ENCODE measurements around the gene PDIA6. TPM values are rescaled to one million over a fixed set of nuclear protein-coding genes. Genes with fewer than 3 reads are reported as not detected.

PDIA6 gene
- total RNA-seq, 2 donors from 2014 or later: 113 to 141 TPM

- 54 to 60% methylated on average over 15 to 16 of the region's 16 CpGs for WGBS, 2 donors
- Histone ChIP-seq H3K4me1 (peaks cover 27% of the 10 kb centered on the region), H3K27ac (no peak overlapping the region), H3K4me3 (no peak overlapping the region), H3K36me3 (replicated peaks in 1 of 2; ENCODE audit: insufficient read depth in 1 of 2, low read depth in 2 of 2) (no peaks in the 10 kb centered on the region), H3K27me3 (no peaks in the 10 kb centered on the region), H3K9me3 (no peaks in the 10 kb centered on the region)
- DNase-seq: no peak
- intact Hi-C loops (cut with DNase I): no loop called here
- ATAC-seq: no peak
- TF ChIP-seq CTCF (IDR thresholded peaks at IDR 0.05) (no peak), POLR2A (IDR thresholded peaks at IDR 0.05) (no peak)
These were observed 18.9 kb upstream of the PDIA6 start for GRCh38 chr2:10831400-10831985.

GRCh38 chr2:10830641-10831399 is 18.2 kb upstream of the PDIA6 start:
- no peak for ATAC-seq
- TF ChIP-seq CTCF (IDR thresholded peaks at IDR 0.05) (no peak), POLR2A (IDR thresholded peaks at IDR 0.05) (no peak)
- intact Hi-C loops (cut with DNase I): no loop called here
- peaks cover 27% of the 10 kb centered on the region for H3K4me1 ChIP-seq
- no peaks in the 10 kb centered on the region for H3K36me3 ChIP-seq (replicated peaks in 1 of 2; ENCODE audit: insufficient read depth in 1 of 2, low read depth in 2 of 2)
- no peak overlapping the region for H3K4me3 ChIP-seq
- H3K27ac ChIP-seq: no peak overlapping the region
- no peaks in the 10 kb centered on the region for H3K9me3 ChIP-seq
- no peaks in the 10 kb centered on the region for H3K27me3 ChIP-seq
- 76 to 77% methylated on average over 22 to 27 of the region's 30 CpGs for WGBS, 2 donors
- no peak for DNase-seq

GRCh38 chr2:10830203-10830602 is 17.6 kb upstream of the PDIA6 start:
- DNase-seq (peak in 1 of 4 donors; percentile 36), ATAC-seq (no peak)
- no peak overlapping the region for H3K27ac ChIP-seq
- no peaks in the 10 kb centered on the region for H3K36me3 ChIP-seq (replicated peaks in 1 of 2; ENCODE audit: insufficient read depth in 1 of 2, low read depth in 2 of 2)
- H3K4me1 ChIP-seq: peaks cover 23% of the 10 kb centered on the region
- TF ChIP-seq POLR2A (IDR thresholded peaks at IDR 0.05) (no peak), CTCF (IDR thresholded peaks at IDR 0.05) (no peak)
- no peaks in the 10 kb centered on the region for H3K27me3 ChIP-seq
- no peaks in the 10 kb centered on the region for H3K9me3 ChIP-seq
- H3K4me3 ChIP-seq: no peak overlapping the region
- intact Hi-C loops (cut with DNase I): no loop called here
- 54 to 60% methylated on average over 7 to 8 of the region's 8 CpGs for WGBS, 2 donors

- no peaks in the 10 kb centered on the region for H3K9me3 ChIP-seq
- 43 to 62% methylated on average over 3 of the region's 3 CpGs for WGBS, 2 donors
- TF ChIP-seq CTCF (IDR thresholded peaks at IDR 0.05) (no peak), POLR2A (IDR thresholded peaks at IDR 0.05) (no peak)
- no peaks in the 10 kb centered on the region for H3K36me3 ChIP-seq (replicated peaks in 1 of 2; ENCODE audit: insufficient read depth in 1 of 2, low read depth in 2 of 2)
- no peak for ATAC-seq
- H3K27ac ChIP-seq: no peak overlapping the region
- H3K27me3 ChIP-seq: no peaks in the 10 kb centered on the region
- peak in 1 of 4 donors; percentile 23 for DNase-seq
- intact Hi-C loops (cut with DNase I): no loop called here
- peaks cover 21% of the 10 kb centered on the region for H3K4me1 ChIP-seq
- no peak overlapping the region for H3K4me3 ChIP-seq
These were observed 16.7 kb upstream of the PDIA6 start for GRCh38 chr2:10829299-10829698.

Data from body of pancreas (tissue), 4 donors.